ENCODE data around the gene HSBP1L1. TPM values are rescaled to one million over a fixed set of nuclear protein-coding genes. Genes with fewer than 3 reads are reported as not detected.
A peak's percentile ranks its signal among the peaks of the same experiment; 100 is the strongest.

Gene HSBP1L1
- total RNA-seq, 1 experiment from 2014 or later = 41.4 TPM

DNA sequence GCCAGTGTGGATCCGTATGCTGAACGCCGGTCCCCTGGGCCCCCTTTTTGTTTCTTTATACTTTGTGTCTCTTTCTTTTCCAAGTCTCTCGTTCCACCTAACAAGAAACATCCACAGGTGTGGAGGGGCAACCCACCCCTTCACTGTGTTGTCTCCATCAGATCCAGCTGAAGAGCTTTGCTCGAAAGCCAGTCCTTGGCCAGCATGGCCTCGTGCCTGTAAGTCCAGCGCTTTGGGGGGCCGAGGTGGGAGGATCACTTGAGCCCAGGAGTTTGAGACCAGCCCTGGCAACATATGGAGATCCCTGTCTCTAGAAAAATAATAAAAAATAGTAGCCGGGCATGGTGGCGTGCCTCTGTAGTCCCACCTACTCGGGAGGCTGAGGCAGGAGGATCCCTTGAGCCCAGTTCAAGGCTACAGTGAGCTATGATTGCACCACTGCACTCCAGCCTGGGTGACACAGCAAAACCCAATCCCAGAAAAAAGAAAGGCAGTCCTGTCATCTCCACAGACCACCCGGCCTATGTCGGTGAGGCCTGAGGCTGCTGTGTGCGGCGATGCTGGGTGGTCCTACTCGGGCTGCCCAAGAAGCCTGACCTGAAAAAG is 3.4 kb upstream of the HSBP1L1 start:
- H3K9ac ChIP-seq (ENCODE audit: low read length) = 0 out of 2 replicates have a peak overlapping the region, but pooled peaks have one; percentile 92
- no peaks in the 10 kb centered on the region for H3K9me2 ChIP-seq (ENCODE audit: insufficient read depth)
- ChIA-PET CTCF (no interaction called here), RAD21 (ENCODE audit: low non-redundant PET in 1 of 2, low total read pairs in 2 of 2, uncharacterized antibody in 2 of 2, unreplicated experiment in 2 of 2) (no interaction called here), POLR2A (no interaction called here)
- no peak overlapping the region for H2AFZ ChIP-seq (ENCODE audit: low read depth, low read length, poor library complexity, severe bottlenecking)
- no peak overlapping the region for H3K4me3 ChIP-seq (replicated peaks in 1 of 2; ENCODE audit: low read depth in 1 of 2, low read length in 2 of 2)
- no peaks in the 10 kb centered on the region for H3K27me3 ChIP-seq (ENCODE audit: insufficient read depth, low read length)
- H4K20me1 ChIP-seq (ENCODE audit: insufficient read depth) = no peaks in the 10 kb centered on the region
- BruUV-seq (replicated peaks) = no TSS peak
- H3K4me1 ChIP-seq (ENCODE audit: control insufficient read depth in 1 of 2, insufficient read depth in 2 of 2, low read length in 2 of 2) = peaks cover 32 to 57% of the 10 kb centered on the region in 2 experiments
- peak overlapping the region; percentile 86 for H3K4me2 ChIP-seq (ENCODE audit: low read length)
- intact Hi-C loops (cut with micrococcal nuclease) = no loop called here
- H3K79me2 ChIP-seq (ENCODE audit: insufficient read depth, low read length) = peaks cover 13% of the 10 kb centered on the region
- no peaks in the 10 kb centered on the region for H3K36me3 ChIP-seq (ENCODE audit: control insufficient read depth in 1 of 2, insufficient read depth in 2 of 2, low read length in 2 of 2)
- no peaks in the 10 kb centered on the region for H3K9me3 ChIP-seq (ENCODE audit: control insufficient read depth in 1 of 2, insufficient read depth in 1 of 2, low read depth in 1 of 2, low read length in 2 of 2)
- TF ChIP-seq TCF7L2 (IDR thresholded peaks at IDR 0.05; ENCODE audit: borderline replicate concordance, extremely low read depth, insufficient read depth, insufficient read length) (no peak), FOSL1 (IDR thresholded peaks at IDR 0.05; ENCODE audit: low read depth) (no peak), RAD21 (IDR thresholded peaks at IDR 0.05; ENCODE audit: low read depth) (no peak), POLR2A (IDR thresholded peaks at IDR 0.05; ENCODE audit: borderline replicate concordance, extremely low read depth, insufficient read depth, insufficient read length) (no peak), ZNF274 (IDR thresholded peaks at IDR 0.05; ENCODE audit: low read depth, low read length) (no peak), EZH2phosphoT487 (IDR thresholded peaks at IDR 0.05; ENCODE audit: borderline replicate concordance) (no peak), CBX3 (IDR thresholded peaks at IDR 0.05; ENCODE audit: low read depth) (no peak), CEBPB (IDR thresholded peaks at IDR 0.05; ENCODE audit: low read depth) (no peak)
- TF ChIP-seq, protein P1, sequence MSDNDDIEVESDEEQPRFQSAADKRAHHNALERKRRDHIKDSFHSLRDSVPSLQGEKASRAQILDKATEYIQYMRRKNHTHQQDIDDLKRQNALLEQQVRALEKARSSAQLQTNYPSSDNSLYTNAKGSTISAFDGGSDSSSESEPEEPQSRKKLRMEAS (IDR thresholded peaks at IDR 0.05) = no peak
- TF ChIP-seq, protein P2, sequence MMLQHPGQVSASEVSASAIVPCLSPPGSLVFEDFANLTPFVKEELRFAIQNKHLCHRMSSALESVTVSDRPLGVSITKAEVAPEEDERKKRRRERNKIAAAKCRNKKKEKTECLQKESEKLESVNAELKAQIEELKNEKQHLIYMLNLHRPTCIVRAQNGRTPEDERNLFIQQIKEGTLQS (IDR thresholded peaks at IDR 0.05) = no peak
- TF ChIP-seq, protein P3, sequence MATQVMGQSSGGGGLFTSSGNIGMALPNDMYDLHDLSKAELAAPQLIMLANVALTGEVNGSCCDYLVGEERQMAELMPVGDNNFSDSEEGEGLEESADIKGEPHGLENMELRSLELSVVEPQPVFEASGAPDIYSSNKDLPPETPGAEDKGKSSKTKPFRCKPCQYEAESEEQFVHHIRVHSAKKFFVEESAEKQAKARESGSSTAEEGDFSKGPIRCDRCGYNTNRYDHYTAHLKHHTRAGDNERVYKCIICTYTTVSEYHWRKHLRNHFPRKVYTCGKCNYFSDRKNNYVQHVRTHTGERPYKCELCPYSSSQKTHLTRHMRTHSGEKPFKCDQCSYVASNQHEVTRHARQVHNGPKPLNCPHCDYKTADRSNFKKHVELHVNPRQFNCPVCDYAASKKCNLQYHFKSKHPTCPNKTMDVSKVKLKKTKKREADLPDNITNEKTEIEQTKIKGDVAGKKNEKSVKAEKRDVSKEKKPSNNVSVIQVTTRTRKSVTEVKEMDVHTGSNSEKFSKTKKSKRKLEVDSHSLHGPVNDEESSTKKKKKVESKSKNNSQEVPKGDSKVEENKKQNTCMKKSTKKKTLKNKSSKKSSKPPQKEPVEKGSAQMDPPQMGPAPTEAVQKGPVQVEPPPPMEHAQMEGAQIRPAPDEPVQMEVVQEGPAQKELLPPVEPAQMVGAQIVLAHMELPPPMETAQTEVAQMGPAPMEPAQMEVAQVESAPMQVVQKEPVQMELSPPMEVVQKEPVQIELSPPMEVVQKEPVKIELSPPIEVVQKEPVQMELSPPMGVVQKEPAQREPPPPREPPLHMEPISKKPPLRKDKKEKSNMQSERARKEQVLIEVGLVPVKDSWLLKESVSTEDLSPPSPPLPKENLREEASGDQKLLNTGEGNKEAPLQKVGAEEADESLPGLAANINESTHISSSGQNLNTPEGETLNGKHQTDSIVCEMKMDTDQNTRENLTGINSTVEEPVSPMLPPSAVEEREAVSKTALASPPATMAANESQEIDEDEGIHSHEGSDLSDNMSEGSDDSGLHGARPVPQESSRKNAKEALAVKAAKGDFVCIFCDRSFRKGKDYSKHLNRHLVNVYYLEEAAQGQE (IDR thresholded peaks at IDR 0.05; ENCODE audit: low read depth) = no peak
- ATAC-seq (no peak), DNase-seq (ENCODE audit: low read depth, low spot score) (no peak)
- H3K27ac ChIP-seq (ENCODE audit: low read depth, low read length) = peak overlapping the region; percentile 32; the same call in 1 of the 2 replicates
